Fibroblast of lung (primary cell): ENCODE data around the gene RPN1. TPM values are rescaled to one million over a fixed set of nuclear protein-coding genes. Genes with fewer than 3 reads are reported as not detected.
"Not testable (repeated sequence)": the region's sequence is repeated elsewhere in the genome, so short reads cannot be mapped to it uniquely, and the experiment has no call there.

Experiments
- DNase-seq, 2 donors: peaks; one replicate each; pipeline versions ENCODE4 v3.0.0 to v3.0.0-alpha.2; 2010; ENCODE audit warnings: low read depth in 2 of 2
- H2AFZ ChIP-seq: 2 replicates; pipeline ENCODE4 v1.5.1; 2012; ENCODE audit warnings: low read length, control low read depth, inconsistent platforms
- H3K27ac ChIP-seq: 2 replicates; pipeline ENCODE4 v1.5.1; 2011; ENCODE audit warnings: low read length, control low read depth; ENCODE audit not compliant: insufficient read depth
- H3K27me3 ChIP-seq: 2 replicates; pipeline ENCODE4 v1.5.1; 2011; ENCODE audit warnings: mild to moderate bottlenecking, low read length; ENCODE audit not compliant: control insufficient read depth, insufficient read depth
- H3K36me3 ChIP-seq: 2 replicates; pipeline ENCODE4 v1.5.1; 2011; ENCODE audit warnings: low read length; ENCODE audit not compliant: control insufficient read depth, insufficient read depth
- H3K4me1 ChIP-seq: 2 replicates; pipeline ENCODE4 v1.5.1; 2011; ENCODE audit warnings: low read length; ENCODE audit not compliant: control insufficient read depth, insufficient read depth; ENCODE audit errors: extremely low read depth
- H3K4me2 ChIP-seq: 2 replicates; pipeline ENCODE4 v1.5.1; 2011; ENCODE audit warnings: low read length, control low read depth; ENCODE audit not compliant: insufficient read depth; ENCODE audit errors: extremely low read depth
- H3K4me3 ChIP-seq, 4 experiments: fragments of 200-600 bp in 1 of 4; sonication (generic) in 1 of 4; replicated peaks in 1 of 4; 2 replicates each; pipeline ENCODE4 v1.5.1; 2011 to 2016; ENCODE audit warnings: low read length in 4 of 4, low read depth in 3 of 4, mild to moderate bottlenecking in 3 of 4, control low read depth in 2 of 4, inconsistent platforms in 1 of 4, mixed read lengths in 1 of 4; ENCODE audit not compliant: insufficient read depth in 1 of 4; ENCODE audit errors: control extremely low read depth in 1 of 4
- H3K79me2 ChIP-seq: 2 replicates; pipeline ENCODE4 v1.5.1; 2012; ENCODE audit warnings: mild to moderate bottlenecking, low read length, inconsistent platforms; ENCODE audit not compliant: control insufficient read depth, insufficient read depth
- H3K9ac ChIP-seq: 2 replicates; pipeline ENCODE4 v1.5.1; 2011; ENCODE audit warnings: mild to moderate bottlenecking, low read length, control low read depth; ENCODE audit not compliant: insufficient read depth
- H3K9me3 ChIP-seq: 2 replicates; pipeline ENCODE4 v1.5.1; 2012; ENCODE audit warnings: low read depth, low read length; ENCODE audit not compliant: control insufficient read depth, insufficient read depth
- H4K20me1 ChIP-seq: 2 replicates; pipeline ENCODE4 v1.5.1; 2011; ENCODE audit warnings: low read length; ENCODE audit not compliant: control insufficient read depth, insufficient read depth; ENCODE audit errors: extremely low read depth
- EZH2 ChIP-seq: IDR thresholded peaks from 2 replicates; pipeline ENCODE4 v1.5.1; 2012; ENCODE audit warnings: low read length, control low read depth, mild to moderate bottlenecking; ENCODE audit errors: missing control alignments
- polyA plus RNA-seq, 2 donors: library from polyadenylated mRNA; depleted of rRNA in 1 of 2; stranded (reverse) in 1 of 2; unstranded in 1 of 2; fragments of >200 nt; gene quantifications; 2 replicates each; pipeline ENCODE4 v1.2.1, GENCODE V29; 2011 to 2012; ENCODE audit warnings: missing spikeins in 1 of 2
- total RNA-seq: library from RNA; depleted of rRNA; stranded (reverse); fragments of >200 nt; gene quantifications from 2 replicates; pipeline ENCODE4 v1.2.1, GENCODE V29; 2014
- TF ChIP-seq, protein P1 (sequence below), 2 donors: IDR thresholded peaks in 1 of 2; conservative IDR thresholded peaks in 1 of 2; 1 replicate in 1 of 2; 2 replicates in 1 of 2; pipeline ENCODE4 v1.5.1; 2011 to 2012; ENCODE audit warnings: low read length in 2 of 2, control low read depth in 1 of 2, inconsistent platforms in 1 of 2, low read depth in 1 of 2, mild to moderate bottlenecking in 1 of 2

RPN1 gene
- total and polyA plus RNA-seq, 2 donors (not counting 1 experiment from before 2014, with no cell fraction given) = 359 to 417 TPM

DNA sequence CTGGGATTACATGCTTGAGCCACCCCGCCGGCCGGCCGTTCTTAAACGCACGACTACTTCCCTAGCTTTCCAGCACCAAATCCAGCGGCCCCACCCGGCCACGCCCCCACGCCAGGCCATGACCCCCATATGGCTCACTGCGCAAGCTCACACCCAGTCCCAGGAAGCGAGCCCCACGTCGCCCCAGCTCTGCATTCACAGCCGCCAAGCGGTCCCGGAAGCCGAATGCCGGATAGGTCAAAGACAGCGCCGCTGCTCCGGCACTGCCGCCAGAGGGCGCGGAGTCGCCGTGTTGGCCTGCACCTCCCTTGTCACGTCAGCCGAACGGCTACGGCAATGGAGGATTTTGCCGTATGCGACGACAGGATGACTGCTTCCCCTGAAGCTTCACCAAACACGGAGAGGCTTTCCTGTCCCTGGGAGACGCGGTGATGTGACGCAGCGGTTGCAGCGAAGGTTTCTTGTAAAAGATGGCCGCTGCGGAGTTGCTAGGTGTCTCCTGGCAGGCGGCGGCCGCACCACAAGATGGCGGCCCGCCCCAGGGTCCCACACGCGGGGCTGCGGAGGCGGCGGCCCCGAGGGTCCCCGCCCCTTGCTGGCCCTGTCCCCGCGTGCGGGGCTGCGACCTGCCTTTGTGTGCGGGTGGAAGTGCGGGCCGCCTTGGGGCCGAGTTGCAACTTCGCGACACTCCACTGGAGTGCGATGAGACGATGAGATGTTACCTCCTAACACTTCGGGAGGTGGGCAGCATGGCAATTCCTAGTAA lies 30.2 kb upstream of the RPN1 start:
- TF ChIP-seq, protein P1, sequence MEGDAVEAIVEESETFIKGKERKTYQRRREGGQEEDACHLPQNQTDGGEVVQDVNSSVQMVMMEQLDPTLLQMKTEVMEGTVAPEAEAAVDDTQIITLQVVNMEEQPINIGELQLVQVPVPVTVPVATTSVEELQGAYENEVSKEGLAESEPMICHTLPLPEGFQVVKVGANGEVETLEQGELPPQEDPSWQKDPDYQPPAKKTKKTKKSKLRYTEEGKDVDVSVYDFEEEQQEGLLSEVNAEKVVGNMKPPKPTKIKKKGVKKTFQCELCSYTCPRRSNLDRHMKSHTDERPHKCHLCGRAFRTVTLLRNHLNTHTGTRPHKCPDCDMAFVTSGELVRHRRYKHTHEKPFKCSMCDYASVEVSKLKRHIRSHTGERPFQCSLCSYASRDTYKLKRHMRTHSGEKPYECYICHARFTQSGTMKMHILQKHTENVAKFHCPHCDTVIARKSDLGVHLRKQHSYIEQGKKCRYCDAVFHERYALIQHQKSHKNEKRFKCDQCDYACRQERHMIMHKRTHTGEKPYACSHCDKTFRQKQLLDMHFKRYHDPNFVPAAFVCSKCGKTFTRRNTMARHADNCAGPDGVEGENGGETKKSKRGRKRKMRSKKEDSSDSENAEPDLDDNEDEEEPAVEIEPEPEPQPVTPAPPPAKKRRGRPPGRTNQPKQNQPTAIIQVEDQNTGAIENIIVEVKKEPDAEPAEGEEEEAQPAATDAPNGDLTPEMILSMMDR (conservative IDR thresholded peaks at IDR 0.05 in 1 of 2, IDR thresholded peaks at IDR 0.05 in 1 of 2; ENCODE audit: low read depth in 1 of 2, low read length in 2 of 2) = peak; percentile 94 to 99
- TF ChIP-seq EZH2 = no peak
- peak; percentile 98 to 99 for DNase-seq

DNA sequence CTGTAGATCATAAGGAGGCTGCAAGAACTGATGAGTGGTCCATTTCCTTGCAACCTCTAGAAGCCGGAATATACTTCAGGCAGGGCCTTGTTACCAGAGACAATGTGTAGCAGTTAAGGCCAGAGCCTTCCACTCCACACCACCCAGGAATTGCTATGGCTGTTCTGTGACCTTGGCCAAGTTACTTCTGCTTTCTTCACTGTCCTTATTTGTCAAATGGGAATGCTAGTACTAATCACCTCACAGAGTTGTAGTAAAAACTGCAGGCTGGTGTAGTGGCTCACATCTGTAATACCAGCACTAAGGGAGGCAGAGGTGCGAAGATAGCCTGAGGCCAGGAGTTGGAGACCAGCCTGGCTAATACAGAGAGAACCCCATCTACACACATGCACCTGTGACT lies 28.7 kb upstream of the RPN1 start:
- no peak overlapping the region for H3K9ac ChIP-seq
- H3K4me2 ChIP-seq = no peak overlapping the region
- no peaks in the 10 kb centered on the region for H4K20me1 ChIP-seq
- H3K36me3 ChIP-seq = no peaks in the 10 kb centered on the region
- H3K9me3 ChIP-seq = no peaks in the 10 kb centered on the region
- no peak overlapping the region for H3K4me3 ChIP-seq
- no peak overlapping the region for H2AFZ ChIP-seq
- TF ChIP-seq EZH2 = no peak
- TF ChIP-seq, protein P1 (conservative IDR thresholded peaks at IDR 0.05 in 1 of 2, IDR thresholded peaks at IDR 0.05 in 1 of 2; ENCODE audit: low read depth in 1 of 2, low read length in 2 of 2) = no peak
- H3K4me1 ChIP-seq = no peaks in the 10 kb centered on the region
- no peaks in the 10 kb centered on the region for H3K79me2 ChIP-seq
- no peaks in the 10 kb centered on the region for H3K27me3 ChIP-seq
- no peak overlapping the region for H3K27ac ChIP-seq
- DNase-seq = no peak

More for the DNA sequence above, 30.2 kb upstream of the RPN1 start:
- no peaks in the 10 kb centered on the region for H3K4me1 ChIP-seq
- H3K27me3 ChIP-seq = no peaks in the 10 kb centered on the region
- no peaks in the 10 kb centered on the region for H3K79me2 ChIP-seq
- no peaks in the 10 kb centered on the region for H3K9me3 ChIP-seq
- H3K27ac ChIP-seq = peak overlapping the region; percentile 93
- H3K4me3 ChIP-seq = peak overlapping the region; percentile 42 to 81 (median 69)
- peak overlapping the region; percentile 80 for H3K9ac ChIP-seq
- H3K36me3 ChIP-seq = no peaks in the 10 kb centered on the region
- peak overlapping the region; percentile 92 for H2AFZ ChIP-seq
- peak overlapping the region; percentile 53 for H3K4me2 ChIP-seq
- H4K20me1 ChIP-seq = no peaks in the 10 kb centered on the region

DNA sequence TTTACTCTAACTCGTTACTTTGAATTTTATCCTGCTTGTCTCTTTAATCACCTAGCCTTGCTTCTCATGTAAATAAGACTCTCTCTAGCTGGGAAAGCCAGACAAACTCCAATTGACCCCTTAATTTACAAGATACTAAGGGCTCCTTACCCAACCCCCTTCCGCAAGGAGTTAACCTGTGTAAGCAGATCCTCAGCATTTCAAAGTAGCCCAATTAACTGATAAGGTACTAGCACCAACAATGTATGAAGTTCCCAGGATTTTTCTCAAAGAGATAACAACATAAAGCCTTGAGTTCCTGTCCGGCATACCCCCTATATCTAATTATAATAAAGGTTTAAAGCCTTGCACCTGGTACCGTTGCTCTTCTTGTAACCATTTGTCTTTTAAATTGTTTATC lies 25.2 kb upstream of the RPN1 start:
- not testable (repeated sequence) for H3K4me1 ChIP-seq, H3K9ac ChIP-seq, H3K79me2 ChIP-seq, H3K4me2 ChIP-seq, H2AFZ ChIP-seq, H3K4me3 ChIP-seq, H3K27ac ChIP-seq, H3K27me3 ChIP-seq, H3K36me3 ChIP-seq, H4K20me1 ChIP-seq, DNase-seq, H3K9me3 ChIP-seq
